ENCODE results near the gene FOXP4.
A peak's percentile ranks its signal among the peaks of the same experiment; 100 is the strongest.

Gene FOXP4

DNA sequence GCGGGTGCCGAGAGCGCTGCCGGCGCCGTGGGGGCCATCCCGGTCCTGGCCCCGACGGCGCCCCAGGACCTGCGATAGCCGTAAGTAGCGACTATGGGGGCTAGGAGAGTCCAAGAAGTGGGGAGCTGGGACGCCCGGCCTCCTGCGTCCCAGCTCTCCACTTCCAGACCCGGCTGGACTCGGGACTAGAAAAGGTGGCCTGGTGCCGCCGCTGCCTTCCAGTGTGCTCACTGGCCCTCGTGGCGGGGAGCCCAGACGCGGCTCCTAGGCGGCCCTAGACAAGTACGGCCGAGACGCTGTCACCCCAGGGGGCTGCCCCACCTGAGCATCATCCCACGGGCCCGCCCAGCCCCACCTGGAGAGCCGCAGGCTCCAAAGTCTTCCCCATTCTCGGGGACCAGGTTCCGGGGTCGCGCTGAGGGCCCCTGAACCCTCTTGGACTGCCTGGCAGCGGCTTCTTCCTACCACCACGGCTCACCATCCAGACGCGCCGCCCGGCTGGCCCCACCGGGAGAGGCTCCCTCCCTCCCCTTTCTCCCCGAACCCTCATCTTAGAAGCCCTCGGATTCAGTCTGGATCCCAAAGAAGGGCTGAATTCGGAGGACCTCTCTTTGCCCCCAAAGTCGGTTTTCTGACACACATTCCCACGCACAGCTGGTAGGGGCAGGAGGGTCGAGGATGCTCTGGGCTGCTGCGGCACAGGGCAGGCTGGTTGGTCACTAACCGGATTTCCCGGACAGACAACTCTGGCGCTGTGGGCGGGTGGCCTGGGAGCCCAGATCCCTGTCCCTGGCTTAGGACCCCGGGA, 91.2 kb downstream of the FOXP4 start:
- DNase-seq (ENCODE audit: extremely low read depth, low read depth), result no peak
- no peak overlapping the region for H3K4me3 ChIP-seq (replicated peaks; ENCODE audit: low read depth, low read length)
- no peak for TF ChIP-seq CTCF (IDR thresholded peaks at IDR 0.05; ENCODE audit: low read depth, low read length, missing control alignments)

DNA sequence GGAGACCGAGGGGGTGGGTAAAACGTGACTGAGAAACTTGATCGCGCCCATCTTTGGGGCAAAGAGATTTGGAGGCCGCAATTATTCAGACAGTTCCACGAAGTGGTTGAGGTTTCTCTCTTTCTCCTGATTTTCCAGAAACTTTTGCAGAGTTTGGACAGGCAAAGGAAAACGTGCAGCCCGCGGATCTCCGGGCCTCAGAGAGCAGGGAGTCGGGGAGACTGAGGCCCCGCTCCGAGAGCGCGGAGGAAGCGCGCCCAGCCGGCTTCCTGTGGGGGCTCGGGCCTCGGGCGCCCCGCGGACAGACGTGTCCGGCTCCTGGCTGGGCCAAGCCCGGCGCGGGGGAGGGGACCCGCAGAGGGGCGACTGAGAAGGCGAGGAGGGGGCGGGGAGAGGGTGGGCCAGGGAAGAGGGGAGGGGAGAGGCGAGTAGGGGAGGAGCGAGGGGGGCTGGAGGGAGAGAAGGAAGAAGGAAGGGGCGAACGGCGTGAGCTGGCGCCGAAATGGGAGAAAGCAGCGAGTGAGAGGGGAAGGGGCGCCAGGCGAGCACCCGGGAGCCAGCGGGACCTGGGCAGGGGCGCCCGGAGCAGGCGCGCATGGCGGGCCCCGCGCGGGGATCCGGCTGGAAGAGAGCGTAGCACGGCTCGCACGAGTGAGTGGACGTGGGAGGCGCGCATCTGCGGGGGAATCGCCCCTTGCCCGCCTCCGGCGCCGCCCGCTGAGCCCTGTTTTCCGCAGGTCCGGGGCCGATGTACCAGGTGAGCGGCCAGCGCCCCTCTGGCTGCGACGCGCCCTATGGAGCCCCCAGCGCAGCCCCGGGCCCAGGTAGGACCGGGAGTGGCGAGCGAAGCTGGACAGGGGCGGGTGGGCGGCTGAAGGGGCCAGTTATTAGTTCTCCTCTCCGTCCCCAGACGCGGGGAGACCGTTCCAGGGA, 92.1 kb downstream of the FOXP4 start, which contains the start of gene MDFI:
TSS of gene MDFI (plus strand) at position 467 of the 933 bp plus-strand sequence. CDS start at position 749, 282 bp downstream.
- H3K4me3 ChIP-seq (replicated peaks; ENCODE audit: low read depth, low read length), result peak within 1 kb of the TSS; percentile 7; the same call in 1 of the 2 replicates
- no peak for DNase-seq (ENCODE audit: extremely low read depth, low read depth)
- no peak for TF ChIP-seq CTCF (IDR thresholded peaks at IDR 0.05; ENCODE audit: low read depth, low read length, missing control alignments)

GRCh38 chr6:41638935-41639808, 93.0 kb downstream of the FOXP4 start:
- TF ChIP-seq CTCF (IDR thresholded peaks at IDR 0.05; ENCODE audit: low read depth, low read length, missing control alignments), result no peak
- DNase-seq (ENCODE audit: extremely low read depth, low read depth), result no peak
- H3K4me3 ChIP-seq (replicated peaks; ENCODE audit: low read depth, low read length), result no peak overlapping the region; the same call in 1 of the 2 replicates

DNA sequence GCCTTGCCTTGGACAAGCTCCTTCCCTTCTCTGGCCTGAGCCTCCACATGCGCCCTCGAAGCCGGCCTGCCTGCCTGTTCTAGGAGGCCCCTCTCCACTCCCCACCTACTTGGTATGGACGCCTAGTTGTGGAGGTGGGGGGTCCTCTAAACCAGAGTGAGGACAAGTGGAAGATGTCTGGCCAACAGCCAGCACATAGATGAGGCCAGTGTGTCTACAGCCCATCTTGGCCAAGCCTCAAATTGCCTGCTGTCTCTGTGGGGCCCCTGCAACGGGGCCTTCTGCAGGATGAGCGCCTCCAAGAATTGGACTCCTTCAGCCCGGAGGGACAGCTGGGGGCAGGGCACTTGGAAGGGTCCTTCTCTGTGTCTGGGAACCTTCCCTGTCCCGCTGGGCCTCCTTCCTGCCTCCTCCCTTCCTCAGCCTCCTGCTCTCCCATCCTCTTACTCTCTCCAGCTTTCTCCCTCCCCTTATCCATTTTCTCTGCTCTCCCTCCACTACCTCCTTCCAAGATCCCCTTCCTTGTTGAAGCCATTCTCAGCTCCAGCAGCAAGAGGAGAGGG, 93.7 kb downstream of the FOXP4 start:
- DNase-seq (ENCODE audit: extremely low read depth, low read depth), result no peak
- H3K4me3 ChIP-seq (replicated peaks; ENCODE audit: low read depth, low read length), result no peak overlapping the region
- TF ChIP-seq CTCF (IDR thresholded peaks at IDR 0.05; ENCODE audit: low read depth, low read length, missing control alignments), result no peak

- TF ChIP-seq CTCF (IDR thresholded peaks at IDR 0.05; ENCODE audit: low read depth, low read length, missing control alignments), result no peak
- no peak for DNase-seq (ENCODE audit: extremely low read depth, low read depth)
- no peak overlapping the region for H3K4me3 ChIP-seq (replicated peaks; ENCODE audit: low read depth, low read length)
Observed at GRCh38 chr6:41640426-41640825, 94.2 kb downstream of the FOXP4 start.

Measured in HFF-Myc (cell line).